Astrocyte of the spinal cord (primary cell): ENCODE data around the gene MYO16.

Experiments
- DNase-seq: peaks from one replicate; pipeline ENCODE4 v3.0.0; 2011; ENCODE audit warnings: low read depth, low spot score
- H3K4me3 ChIP-seq: 2 replicates; pipeline ENCODE4 v1.5.1; 2011; ENCODE audit warnings: low read depth, mild to moderate bottlenecking, low read length, moderate library complexity
- in situ Hi-C: cut with HindIII; loops from 2 replicates; pipeline ENCODE4 v1.10.0; 2017; ENCODE audit warnings: low sequenced_read_pairs
- TF ChIP-seq, protein P1 (sequence below): IDR thresholded peaks from 2 replicates; pipeline ENCODE4 v1.5.1; 2012; ENCODE audit warnings: low read depth, mild to moderate bottlenecking, low read length, inconsistent platforms

The MYO16 gene

DNA sequence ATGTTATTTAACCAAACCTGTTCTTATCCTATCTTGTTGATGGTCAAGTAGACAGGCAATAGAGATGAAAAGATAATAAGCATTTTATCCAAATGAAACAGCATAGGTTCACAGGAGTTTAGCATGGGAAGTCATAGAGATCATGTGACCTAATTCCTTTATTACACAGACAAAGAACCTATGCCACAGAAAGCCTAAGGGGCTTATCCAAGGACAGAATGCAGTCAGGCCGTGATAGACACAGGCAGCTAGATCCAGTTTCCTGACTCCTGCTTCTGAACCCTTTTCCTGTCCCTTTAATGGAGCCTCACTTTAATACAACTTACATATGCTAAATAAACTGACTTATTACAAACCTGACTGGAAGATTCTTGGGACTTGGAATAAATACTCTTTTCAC is 624.9 kb downstream of the MYO16 start:
- TF ChIP-seq, protein P1, sequence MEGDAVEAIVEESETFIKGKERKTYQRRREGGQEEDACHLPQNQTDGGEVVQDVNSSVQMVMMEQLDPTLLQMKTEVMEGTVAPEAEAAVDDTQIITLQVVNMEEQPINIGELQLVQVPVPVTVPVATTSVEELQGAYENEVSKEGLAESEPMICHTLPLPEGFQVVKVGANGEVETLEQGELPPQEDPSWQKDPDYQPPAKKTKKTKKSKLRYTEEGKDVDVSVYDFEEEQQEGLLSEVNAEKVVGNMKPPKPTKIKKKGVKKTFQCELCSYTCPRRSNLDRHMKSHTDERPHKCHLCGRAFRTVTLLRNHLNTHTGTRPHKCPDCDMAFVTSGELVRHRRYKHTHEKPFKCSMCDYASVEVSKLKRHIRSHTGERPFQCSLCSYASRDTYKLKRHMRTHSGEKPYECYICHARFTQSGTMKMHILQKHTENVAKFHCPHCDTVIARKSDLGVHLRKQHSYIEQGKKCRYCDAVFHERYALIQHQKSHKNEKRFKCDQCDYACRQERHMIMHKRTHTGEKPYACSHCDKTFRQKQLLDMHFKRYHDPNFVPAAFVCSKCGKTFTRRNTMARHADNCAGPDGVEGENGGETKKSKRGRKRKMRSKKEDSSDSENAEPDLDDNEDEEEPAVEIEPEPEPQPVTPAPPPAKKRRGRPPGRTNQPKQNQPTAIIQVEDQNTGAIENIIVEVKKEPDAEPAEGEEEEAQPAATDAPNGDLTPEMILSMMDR, result no peak
- no peak for DNase-seq
- in situ Hi-C loops, result no loop called here
- no peak overlapping the region for H3K4me3 ChIP-seq

DNA sequence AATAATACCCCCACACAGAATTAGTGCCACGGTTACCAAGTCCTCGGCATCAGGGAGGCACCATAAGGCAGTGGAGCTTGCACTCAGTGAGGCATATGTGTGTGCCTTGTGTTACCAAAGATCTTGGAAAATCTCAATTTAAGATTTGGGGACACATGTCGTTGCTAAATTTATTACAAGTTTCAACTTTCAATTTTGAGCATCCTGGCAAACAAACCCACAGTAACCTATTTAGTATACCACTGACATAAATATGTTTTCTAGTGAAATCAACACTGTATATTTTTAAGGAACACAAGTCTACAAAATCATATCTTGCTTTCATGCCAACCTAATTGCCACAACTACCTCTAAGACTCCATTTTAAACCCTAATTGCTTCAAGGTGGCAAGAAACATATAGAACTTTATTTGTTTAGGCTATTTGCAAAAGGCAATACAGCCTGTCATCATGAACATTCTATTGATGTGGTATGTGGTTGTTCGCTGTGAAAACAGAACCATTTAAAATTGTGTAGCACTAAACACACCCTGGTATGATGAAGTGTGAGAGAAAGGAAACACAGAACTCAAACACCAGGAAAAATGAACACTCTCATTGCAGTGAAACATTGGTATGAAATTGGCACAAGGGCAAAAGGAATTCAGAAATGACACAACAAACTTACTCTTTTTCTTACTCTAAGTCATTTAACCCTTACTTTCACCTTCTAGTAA is 625.9 kb downstream of the MYO16 start:
- DNase-seq, result no peak
- H3K4me3 ChIP-seq, result no peak overlapping the region
- in situ Hi-C loops, result no loop called here
- TF ChIP-seq, protein P1, result no peak

DNA sequence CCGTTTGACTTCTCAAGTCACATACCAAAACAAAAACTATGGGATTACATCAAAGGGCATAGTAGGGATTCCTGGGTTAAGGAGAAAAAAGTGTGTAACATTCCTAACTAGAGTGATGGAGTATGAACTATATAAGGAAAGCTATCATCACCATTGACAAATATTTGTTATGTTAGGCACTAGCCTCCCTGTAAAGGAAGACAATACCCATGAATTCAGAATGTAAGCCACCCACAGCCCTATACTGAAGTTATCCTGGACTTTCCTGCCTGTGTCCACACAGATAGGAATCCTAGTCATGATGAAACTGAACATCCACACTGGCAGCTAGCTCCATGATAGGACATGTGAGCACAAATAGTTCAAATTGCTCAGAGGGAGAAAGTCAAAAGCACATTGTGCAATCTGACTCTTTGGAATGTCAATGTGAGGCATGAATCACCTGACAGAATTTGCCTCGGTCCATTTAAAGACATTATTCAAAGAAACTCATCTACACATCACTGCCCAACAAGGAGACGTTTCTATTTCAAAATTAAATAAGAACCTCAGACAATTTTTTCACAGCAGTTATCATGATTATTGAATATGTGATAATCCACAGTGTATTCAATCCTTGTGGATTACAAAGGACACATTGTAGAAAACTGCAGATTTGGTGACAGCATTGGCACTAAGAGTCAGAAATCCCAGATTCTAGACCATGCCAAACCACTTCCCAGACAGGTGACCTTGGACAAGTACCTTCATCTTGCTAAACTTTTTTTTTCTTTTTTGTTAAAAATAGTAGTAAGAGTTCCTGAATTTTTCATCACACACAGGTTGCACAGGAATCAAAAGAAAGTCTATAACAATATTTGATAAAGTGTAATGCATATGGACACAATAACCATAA is 627.7 kb downstream of the MYO16 start:
- peak; percentile 94 for DNase-seq
- in situ Hi-C loops, result no loop called here
- TF ChIP-seq, protein P1, result no peak
- no peak overlapping the region for H3K4me3 ChIP-seq
